ENCODE data around the gene MRPL44. TPM values are rescaled to one million over a fixed set of nuclear protein-coding genes. Genes with fewer than 3 reads are reported as not detected.
A peak's percentile ranks its signal among the peaks of the same experiment; 100 is the strongest.

Gene MRPL44
- total RNA-seq, 3 donors from 2014 or later (not counting 1 experiment from before 2014, with no cell fraction given): 27.6 to 35.1 (median 31.0) TPM

- 3% methylated on average over 46 of the region's 46 CpGs for WGBS (ENCODE audit: insufficient coverage)
- Mint-ChIP-seq H3K27me3 (ENCODE audit: low read depth in 2 of 2) (no peaks in the 10 kb centered on the region), H3K4me1 (peaks cover 47 to 51% of the 10 kb centered on the region in 2 donors), H3K27ac (peak overlapping the region; percentile 81 to 93), H3K9me3 (no peaks in the 10 kb centered on the region), H3K36me3 (no peaks in the 10 kb centered on the region), H3K4me3 (peak overlapping the region; percentile 95)
- Histone ChIP-seq H3K4me1 (ENCODE audit: control insufficient read depth, insufficient read depth, low read length) (peaks cover 44% of the 10 kb centered on the region), H3K27ac (ENCODE audit: low read length) (peak overlapping the region; percentile 61), H3K36me3 (ENCODE audit: control insufficient read depth, insufficient read depth, low read length) (no peaks in the 10 kb centered on the region), H3K27me3 (ENCODE audit: control insufficient read depth, insufficient read depth, low read length) (no peaks in the 10 kb centered on the region), H3K9me3 (ENCODE audit: control insufficient read depth, insufficient read depth, low read length) (no peaks in the 10 kb centered on the region), H3K4me3 (ENCODE audit: low read length) (peak overlapping the region; percentile 85)
- DNase-seq (peak in 1 of 2 donors; percentile 49), ATAC-seq (no peak)
- intact Hi-C loops (cut with micrococcal nuclease): loop anchor here (5.0 kb wide), 1 partner anchor 107 kb away; the partner anchor contains the start of gene AP1S3
- TF ChIP-seq, protein P1, sequence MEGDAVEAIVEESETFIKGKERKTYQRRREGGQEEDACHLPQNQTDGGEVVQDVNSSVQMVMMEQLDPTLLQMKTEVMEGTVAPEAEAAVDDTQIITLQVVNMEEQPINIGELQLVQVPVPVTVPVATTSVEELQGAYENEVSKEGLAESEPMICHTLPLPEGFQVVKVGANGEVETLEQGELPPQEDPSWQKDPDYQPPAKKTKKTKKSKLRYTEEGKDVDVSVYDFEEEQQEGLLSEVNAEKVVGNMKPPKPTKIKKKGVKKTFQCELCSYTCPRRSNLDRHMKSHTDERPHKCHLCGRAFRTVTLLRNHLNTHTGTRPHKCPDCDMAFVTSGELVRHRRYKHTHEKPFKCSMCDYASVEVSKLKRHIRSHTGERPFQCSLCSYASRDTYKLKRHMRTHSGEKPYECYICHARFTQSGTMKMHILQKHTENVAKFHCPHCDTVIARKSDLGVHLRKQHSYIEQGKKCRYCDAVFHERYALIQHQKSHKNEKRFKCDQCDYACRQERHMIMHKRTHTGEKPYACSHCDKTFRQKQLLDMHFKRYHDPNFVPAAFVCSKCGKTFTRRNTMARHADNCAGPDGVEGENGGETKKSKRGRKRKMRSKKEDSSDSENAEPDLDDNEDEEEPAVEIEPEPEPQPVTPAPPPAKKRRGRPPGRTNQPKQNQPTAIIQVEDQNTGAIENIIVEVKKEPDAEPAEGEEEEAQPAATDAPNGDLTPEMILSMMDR (IDR thresholded peaks at IDR 0.05): no peak
These were observed 13.0 kb upstream of the MRPL44 start for GRCh38 chr2:223944166-223944702.

DNA sequence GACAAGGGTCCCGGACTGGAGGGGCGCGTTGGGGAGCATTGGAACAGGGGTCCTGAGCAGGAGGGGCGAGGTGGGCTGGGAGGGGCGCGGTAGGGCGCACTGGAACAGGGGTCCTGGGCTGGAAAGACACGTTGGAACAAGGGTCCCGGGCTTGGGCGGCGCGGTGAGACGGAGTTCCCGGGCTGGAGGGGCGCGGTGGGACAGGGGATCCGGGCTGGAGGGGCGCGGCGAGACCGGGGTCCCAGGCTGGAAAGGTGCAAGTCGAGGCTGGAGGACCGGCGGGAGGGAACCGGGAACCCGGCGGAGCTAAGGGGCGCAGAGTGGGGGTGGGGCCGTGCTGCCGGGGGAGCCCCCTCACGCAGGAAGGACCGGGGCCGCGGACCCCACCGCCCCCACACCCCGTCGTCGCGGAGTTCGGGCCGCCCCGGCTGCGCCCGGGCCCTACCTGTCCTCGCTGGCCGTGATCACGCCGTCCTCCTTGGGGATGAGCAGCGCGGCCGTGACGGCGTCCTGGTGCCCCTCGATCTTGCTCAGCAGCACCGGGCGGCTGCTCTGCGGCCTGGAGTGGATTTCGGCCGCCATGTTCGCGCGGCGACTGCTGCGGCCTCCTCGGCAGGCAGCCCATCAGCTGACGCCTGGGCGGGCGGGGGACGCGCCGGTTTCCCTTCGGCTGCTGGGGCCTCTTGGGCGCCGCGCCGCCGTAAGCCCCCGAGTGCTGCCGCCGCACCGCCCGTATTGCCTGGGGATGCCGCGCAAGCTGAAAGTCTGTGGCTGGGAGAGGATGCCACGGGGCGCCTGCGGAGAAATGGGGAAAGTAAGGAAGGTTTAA, 12.3 kb upstream of the MRPL44 start, which contains the start of gene WDFY1:
TSS of gene WDFY1 (minus strand) at position 633 of the 829 bp plus-strand sequence. CDS start at position 582, 51 bp downstream.
- Histone ChIP-seq H3K27me3 (ENCODE audit: control insufficient read depth, insufficient read depth, low read length) (no peaks in the 10 kb centered on the region), H3K36me3 (ENCODE audit: control insufficient read depth, insufficient read depth, low read length) (no peaks in the 10 kb centered on the region), H3K4me3 (ENCODE audit: low read length) (peak within 1 kb of the TSS; percentile 85), H3K4me1 (ENCODE audit: control insufficient read depth, insufficient read depth, low read length) (peaks cover 44% of the 10 kb centered on the region), H3K27ac (ENCODE audit: low read length) (peak within 1 kb of the TSS; percentile 61), H3K9me3 (ENCODE audit: control insufficient read depth, insufficient read depth, low read length) (no peaks in the 10 kb centered on the region)
- TF ChIP-seq, protein P1 (IDR thresholded peaks at IDR 0.05): no peak
- intact Hi-C loops (cut with micrococcal nuclease): loop anchor here (1.0 to 5.0 kb wide), 3 partner anchors 12 to 184 kb away; partner anchors contain the start of genes AP1S3 and MRPL44
- peak; percentile 72 to 85 for DNase-seq
- Mint-ChIP-seq H3K4me1 (peaks cover 41 to 44% of the 10 kb centered on the region in 2 donors), H3K27me3 (ENCODE audit: low read depth in 2 of 2) (no peaks in the 10 kb centered on the region), H3K9me3 (no peaks in the 10 kb centered on the region), H3K36me3 (no peaks in the 10 kb centered on the region), H3K27ac (peak within 1 kb of the TSS; percentile 81 to 93), H3K4me3 (peak within 1 kb of the TSS; percentile 95)
- ATAC-seq: peak; percentile 73 to 92 (median 85)
- WGBS (ENCODE audit: insufficient coverage): under 1% methylated on average over 87 of the region's 87 CpGs

- 100% methylated on average over 1 of the region's 4 CpGs for WGBS (ENCODE audit: insufficient coverage)
- intact Hi-C loops (cut with micrococcal nuclease): loop anchor here (1.0 kb wide), 2 partner anchors 12 to 184 kb away; partner anchors contain the start of gene MRPL44
- H3K4me1 ChIP-seq (ENCODE audit: control insufficient read depth, insufficient read depth, low read length): peaks cover 42% of the 10 kb centered on the region
- peak overlapping the region; percentile 19 for H3K27ac ChIP-seq (ENCODE audit: low read length)
- peak overlapping the region; percentile 85 for H3K4me3 ChIP-seq (ENCODE audit: low read length)
- Mint-ChIP-seq H3K36me3 (no peaks in the 10 kb centered on the region), H3K9me3 (no peaks in the 10 kb centered on the region), H3K27me3 (ENCODE audit: low read depth in 2 of 2) (no peaks in the 10 kb centered on the region), H3K4me1 (peaks cover 41 to 44% of the 10 kb centered on the region in 2 donors), H3K27ac (peak overlapping the region; percentile 81 to 93), H3K4me3 (peak overlapping the region; percentile 95)
- no peaks in the 10 kb centered on the region for H3K9me3 ChIP-seq (ENCODE audit: control insufficient read depth, insufficient read depth, low read length)
- TF ChIP-seq, protein P1 (IDR thresholded peaks at IDR 0.05): no peak
- DNase-seq (peak in 1 of 2 donors; percentile 29), ATAC-seq (no peak)
- H3K27me3 ChIP-seq (ENCODE audit: control insufficient read depth, insufficient read depth, low read length): no peaks in the 10 kb centered on the region
- H3K36me3 ChIP-seq (ENCODE audit: control insufficient read depth, insufficient read depth, low read length): no peaks in the 10 kb centered on the region
These were observed 11.5 kb upstream of the MRPL44 start for GRCh38 chr2:223945755-223946154.

Measured in natural killer cell (primary cell).